Psoas muscle (tissue), 8 donors: ENCODE data around the gene CNPY1. TPM values are rescaled to one million over a fixed set of nuclear protein-coding genes. Genes with fewer than 3 reads are reported as not detected.

Experiments
- ATAC-seq, 4 donors: fragments of 200-7000 bp; cut with Tn5 transposase; one replicate each; pipeline ENCODE4 v1.9.1; 2020; ENCODE audit warnings: moderate library complexity in 3 of 4, mild to moderate bottlenecking in 2 of 4
- DNase-seq, 2 donors: peaks; one replicate each; pipeline ENCODE4 v3.0.0-alpha.2; 2020
- H3K27ac ChIP-seq: fragments of 200-600 bp; one replicate; pipeline ENCODE4 v1.8.0; 2022
- H3K27me3 ChIP-seq, 3 donors: fragments of 200-600 bp in 1 of 3; one replicate each; pipeline versions ENCODE4 v1.6.1 to v1.8.0; 2013 to 2022; ENCODE audit warnings: low read length in 2 of 3, mild to moderate bottlenecking in 2 of 3, moderate library complexity in 1 of 3; ENCODE audit not compliant: insufficient read depth in 3 of 3
- H3K36me3 ChIP-seq, 2 donors: fragments of 200-600 bp in 1 of 2; one replicate each; pipeline versions ENCODE4 v1.6.1 to v1.8.0; 2013 to 2022; ENCODE audit warnings: low read depth in 1 of 2, mild to moderate bottlenecking in 1 of 2, moderate library complexity in 1 of 2; ENCODE audit not compliant: insufficient read depth in 1 of 2
- H3K4me1 ChIP-seq: fragments of 200-600 bp; one replicate; pipeline ENCODE4 v1.8.0; 2022
- H3K4me3 ChIP-seq: fragments of 200-600 bp; one replicate; pipeline ENCODE4 v1.8.0; 2022; ENCODE audit warnings: mild to moderate bottlenecking
- H3K9me3 ChIP-seq: fragments of 200-600 bp; one replicate; pipeline ENCODE4 v1.8.0; 2022
- WGBS, 3 donors: extraction: QIAGEN DNeasy Blood & Tissue Kit; methylation state at CpG; one replicate each; pipeline versions ENCODE4 v1.1.6 to v1.1.7; 2013; 5-methylcytosine and 5-hydroxymethylcytosine counted together
- intact Hi-C, 2 donors: fragments of 100-400 bp; cut with DNase I; formaldehyde crosslinking; loops; one replicate each; pipeline versions ENCODE4 v1.11.0 to v1.14.2; 2022
- polyA plus RNA-seq, 3 donors: library from polyadenylated mRNA; stranded (reverse); fragments of 200-250 nt; gene quantifications; one replicate each; pipeline ENCODE4 v1.2.3, GENCODE V29; 2013
- total RNA-seq, 4 donors: library from RNA; stranded (reverse); fragmentation: NEBNext Ultra II Directional in 2 of 4; extraction: Animal tissue kit (Norgen Biotek cat#: 25700) in 2 of 4; gene quantifications; one replicate each; pipeline versions ENCODE4 v1.2.1 to v1.2.4, GENCODE V29; 2021 to 2023
- TF ChIP-seq, protein P1 (sequence below): fragments of 200-600 bp; IDR thresholded peaks from one replicate; pipeline ENCODE4 v1.8.0; 2022; ENCODE audit warnings: antibody characterized with exemption
- donor health status: healthy with polysubstance abuse.
- donor health status: DM: no; HTN: no; CAD: no; lungs with moderate emphysema.
- donor health status: Bipolar disorder and iron deficiency.
- donor health status: healthy.
- donor health status: DM: yes; HTN: yes; CAD: no.
- donor health status: DM: no; HTN: no; CAD: no.
- donor health status: DM: no; HTN: no; CAD: no.
- donor health status: DM: yes; HTN: yes; CAD: no.

CNPY1 gene
- total and polyA plus RNA-seq, 7 donors = not detected

DNA sequence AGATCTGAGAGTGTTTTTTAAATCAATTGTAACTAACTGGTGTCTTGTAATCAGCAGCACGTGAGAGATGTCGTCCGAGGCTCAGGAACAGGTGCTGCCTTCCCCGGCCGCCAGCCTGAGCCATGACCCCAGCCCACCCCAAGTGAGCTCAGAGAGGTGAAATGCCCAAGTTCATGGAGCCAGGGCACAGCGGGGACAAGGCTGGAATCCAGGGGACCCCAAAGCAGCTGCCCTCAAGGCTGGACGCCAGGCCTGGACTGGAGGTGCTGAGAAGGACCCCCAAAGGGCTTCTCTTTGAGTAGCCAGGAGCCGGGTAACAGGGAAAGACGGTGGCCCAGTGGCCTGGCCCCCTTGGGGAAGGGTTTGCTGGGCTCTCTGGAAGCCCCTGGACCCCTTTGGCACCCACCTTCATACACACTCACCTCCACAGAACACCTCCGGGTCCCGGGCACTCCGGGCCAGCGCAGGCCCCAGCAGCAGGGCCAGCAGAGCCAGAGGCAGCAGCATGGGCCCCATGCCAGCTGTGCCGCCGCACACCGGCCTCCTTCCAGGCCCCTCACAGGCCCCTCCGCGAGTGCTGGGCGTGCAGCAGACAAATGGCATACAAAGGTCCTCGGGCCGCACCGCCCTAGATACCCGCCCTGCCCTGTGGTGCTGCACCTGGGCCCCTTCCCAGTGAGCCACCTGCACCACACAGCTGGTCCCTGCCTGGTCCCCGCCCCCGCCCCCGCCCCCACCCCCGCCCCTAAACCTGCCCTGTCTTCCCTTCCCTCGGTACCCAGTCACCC lies 24.0 kb upstream of the CNPY1 start:
- TF ChIP-seq, protein P1, sequence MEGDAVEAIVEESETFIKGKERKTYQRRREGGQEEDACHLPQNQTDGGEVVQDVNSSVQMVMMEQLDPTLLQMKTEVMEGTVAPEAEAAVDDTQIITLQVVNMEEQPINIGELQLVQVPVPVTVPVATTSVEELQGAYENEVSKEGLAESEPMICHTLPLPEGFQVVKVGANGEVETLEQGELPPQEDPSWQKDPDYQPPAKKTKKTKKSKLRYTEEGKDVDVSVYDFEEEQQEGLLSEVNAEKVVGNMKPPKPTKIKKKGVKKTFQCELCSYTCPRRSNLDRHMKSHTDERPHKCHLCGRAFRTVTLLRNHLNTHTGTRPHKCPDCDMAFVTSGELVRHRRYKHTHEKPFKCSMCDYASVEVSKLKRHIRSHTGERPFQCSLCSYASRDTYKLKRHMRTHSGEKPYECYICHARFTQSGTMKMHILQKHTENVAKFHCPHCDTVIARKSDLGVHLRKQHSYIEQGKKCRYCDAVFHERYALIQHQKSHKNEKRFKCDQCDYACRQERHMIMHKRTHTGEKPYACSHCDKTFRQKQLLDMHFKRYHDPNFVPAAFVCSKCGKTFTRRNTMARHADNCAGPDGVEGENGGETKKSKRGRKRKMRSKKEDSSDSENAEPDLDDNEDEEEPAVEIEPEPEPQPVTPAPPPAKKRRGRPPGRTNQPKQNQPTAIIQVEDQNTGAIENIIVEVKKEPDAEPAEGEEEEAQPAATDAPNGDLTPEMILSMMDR = no peak
- peaks cover 0 to 5% (median 4%) of the 10 kb centered on the region in 3 donors for H3K27me3 ChIP-seq
- no peaks in the 10 kb centered on the region for H3K9me3 ChIP-seq
- H3K36me3 ChIP-seq = no peaks in the 10 kb centered on the region
- H3K4me1 ChIP-seq = no peaks in the 10 kb centered on the region
- no peak for ATAC-seq
- 48 to 64% (median 56%) methylated on average over 15 to 28 of the region's 28 CpGs for WGBS, 3 donors
- H3K4me3 ChIP-seq = no peak overlapping the region
- peak in 1 of 2 donors; percentile 35 for DNase-seq
- intact Hi-C loops = no loop called here
- no peak overlapping the region for H3K27ac ChIP-seq

DNA sequence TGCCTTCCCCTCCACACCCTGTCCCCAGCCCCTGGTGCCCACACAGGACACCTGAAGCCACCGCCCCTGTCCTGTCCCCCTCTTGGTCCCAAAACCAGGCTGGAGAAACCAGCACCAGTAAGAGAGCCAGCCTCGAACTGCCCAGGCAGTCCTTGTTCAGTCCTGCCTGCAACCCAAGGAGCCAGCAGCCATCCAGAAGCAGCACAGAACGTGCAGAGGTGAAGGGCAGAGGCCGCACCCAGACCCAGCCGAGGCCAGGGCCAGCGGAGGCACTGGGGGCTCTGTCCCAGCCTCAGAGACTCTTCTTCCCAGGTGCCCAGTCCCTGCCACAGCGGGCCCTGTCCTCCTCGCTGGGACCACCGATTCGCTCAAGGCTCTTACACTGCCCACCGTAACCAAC lies 23.3 kb upstream of the CNPY1 start:
- no peaks in the 10 kb centered on the region for H3K36me3 ChIP-seq
- DNase-seq (no peak), ATAC-seq (no peak)
- TF ChIP-seq, protein P1 = no peak
- peaks cover 0 to 5% (median 4%) of the 10 kb centered on the region in 3 donors for H3K27me3 ChIP-seq
- intact Hi-C loops = no loop called here
- H3K27ac ChIP-seq = no peak overlapping the region
- H3K9me3 ChIP-seq = no peaks in the 10 kb centered on the region
- no peaks in the 10 kb centered on the region for H3K4me1 ChIP-seq
- WGBS, 3 donors = 90 to 93% (median 91%) methylated on average over 11 of the region's 11 CpGs
- H3K4me3 ChIP-seq = no peak overlapping the region

DNA sequence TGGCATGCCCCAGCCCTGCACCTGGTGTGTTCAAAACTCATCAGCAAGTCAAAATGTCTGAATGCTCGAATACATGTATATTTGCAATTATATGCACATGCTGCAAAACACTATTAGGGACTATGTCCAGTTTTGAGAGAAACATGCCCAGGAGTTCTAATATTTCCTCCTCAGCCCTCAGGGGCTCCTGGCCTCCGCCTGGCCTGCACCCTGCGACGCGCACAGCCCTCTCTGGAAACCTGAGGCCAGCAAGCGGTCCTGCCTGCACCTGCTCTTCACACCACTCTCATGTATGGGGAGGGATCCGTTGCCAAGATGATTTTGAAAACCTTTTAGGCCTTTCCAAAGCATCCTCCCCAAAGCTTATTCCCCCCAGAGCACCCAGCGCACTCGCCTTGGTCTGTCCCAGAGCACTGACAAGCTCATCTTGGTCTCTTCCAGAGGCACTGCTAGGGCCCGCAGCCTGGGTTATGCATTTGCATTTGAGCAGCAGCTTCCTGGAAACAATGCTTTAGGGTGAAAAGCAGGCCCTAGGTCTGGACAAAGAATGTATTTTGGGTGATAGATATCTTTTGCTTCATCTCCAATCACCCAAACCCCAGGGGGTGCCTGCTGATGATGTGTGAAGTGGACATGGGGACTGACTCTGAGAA lies 22.6 kb upstream of the CNPY1 start:
- Histone ChIP-seq H3K9me3 (no peaks in the 10 kb centered on the region), H3K36me3 (no peaks in the 10 kb centered on the region), H3K4me1 (no peaks in the 10 kb centered on the region), H3K27me3 (peaks cover 0 to 5% (median 4%) of the 10 kb centered on the region in 3 donors), H3K4me3 (no peak overlapping the region), H3K27ac (no peak overlapping the region)
- 75 to 91% (median 87%) methylated on average over 10 of the region's 10 CpGs for WGBS, 3 donors
- no peak for DNase-seq
- ATAC-seq = no peak
- intact Hi-C loops = no loop called here
- TF ChIP-seq, protein P1 = no peak

DNA sequence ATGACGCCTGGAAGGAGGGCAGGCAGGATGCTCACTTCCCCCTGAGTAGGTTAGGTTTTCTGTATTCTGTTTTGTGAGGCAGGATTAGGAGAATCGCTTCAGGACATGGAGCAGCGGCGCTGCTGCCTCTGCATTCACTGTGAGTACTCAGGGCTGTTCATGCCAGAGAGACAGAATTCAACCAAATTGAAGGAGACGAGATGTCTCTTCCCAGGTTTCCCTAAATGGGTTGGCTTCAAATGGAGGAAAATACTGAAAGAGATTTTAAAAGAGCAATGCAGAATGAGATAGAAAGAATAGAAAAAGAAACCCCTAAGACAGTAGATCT lies 21.9 kb upstream of the CNPY1 start:
- H3K27ac ChIP-seq = no peak overlapping the region
- H3K4me1 ChIP-seq = no peaks in the 10 kb centered on the region
- H3K27me3 ChIP-seq = peaks cover 0 to 5% (median 4%) of the 10 kb centered on the region in 3 donors
- H3K9me3 ChIP-seq = no peaks in the 10 kb centered on the region
- intact Hi-C loops = no loop called here
- DNase-seq (no peak), ATAC-seq (no peak)
- TF ChIP-seq, protein P1 = no peak
- 36 to 55% (median 48%) methylated on average over 5 of the region's 5 CpGs for WGBS, 3 donors
- H3K4me3 ChIP-seq = no peak overlapping the region
- H3K36me3 ChIP-seq = no peaks in the 10 kb centered on the region
